NOMO-1 treated with dmso at 0.1 percent for 144 hours (cell line): ENCODE measurements around the gene DLG5.
"Not testable (repeated sequence)": the region's sequence is repeated elsewhere in the genome, so short reads cannot be mapped to it uniquely, and the experiment has no call there.

Experiments
- DNase-seq: peaks from one replicate; lab custom pipeline; 2025; ENCODE audit not compliant: unreplicated experiment; lab: John Stamatoyannopoulos, UW

Gene DLG5

GRCh38 chr10:77798940-77799339 is 127.6 kb downstream of the DLG5 start:
- no peak for DNase-seq

- no peak for DNase-seq
Measured at GRCh38 chr10:77796311-77796915, 130.1 kb downstream of the DLG5 start.

GRCh38 chr10:77795426-77796055 is 131.0 kb downstream of the DLG5 start:
- DNase-seq, result no peak

GRCh38 chr10:77794256-77795142 is 132.1 kb downstream of the DLG5 start:
- DNase-seq, result no peak

DNA sequence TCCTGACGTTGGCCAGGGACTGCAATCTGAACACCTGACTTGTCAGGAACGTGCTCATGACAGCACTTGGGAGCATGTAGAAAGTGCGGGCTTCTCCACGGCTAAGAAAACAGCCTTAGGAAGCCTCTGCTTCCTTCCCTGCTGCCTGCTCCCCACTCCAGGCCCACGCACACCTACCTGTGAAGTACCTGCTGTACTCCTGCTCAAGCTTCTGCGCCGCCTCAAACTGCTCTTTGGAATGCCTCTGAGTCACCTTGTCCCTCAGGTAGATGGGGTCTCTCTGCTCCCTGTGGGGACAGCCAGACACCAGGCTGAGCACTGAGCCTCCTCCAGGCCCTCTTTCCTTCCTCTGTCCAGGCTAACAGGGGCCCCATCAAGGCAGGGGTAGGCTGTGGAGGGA is 132.7 kb downstream of the DLG5 start:
- DNase-seq, result no peak

GRCh38 chr10:77792155-77792554 is 134.4 kb downstream of the DLG5 start:
- DNase-seq, result no peak

GRCh38 chr10:77791506-77791905 is 135.0 kb downstream of the DLG5 start:
- DNase-seq, result no peak

DNA sequence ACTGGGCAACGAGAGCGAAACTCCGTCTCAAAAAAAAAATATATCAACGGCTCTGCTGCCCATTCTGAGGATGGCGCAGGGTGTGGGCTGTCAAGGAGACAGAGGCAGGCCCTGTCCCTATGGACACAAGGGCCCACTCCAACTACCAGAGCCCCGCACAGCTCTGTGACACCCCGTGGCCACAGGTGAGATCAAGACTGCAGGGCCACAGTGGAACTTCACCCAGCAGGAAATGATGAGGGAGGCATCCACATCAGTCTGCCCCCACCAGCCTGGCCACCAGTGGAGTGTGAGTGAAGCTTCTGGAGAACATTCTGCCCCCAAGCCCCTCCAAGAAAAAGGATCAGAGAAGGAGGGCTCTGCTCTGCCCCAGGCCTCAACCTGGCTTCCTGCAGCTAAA is 136.7 kb downstream of the DLG5 start:
- no peak for DNase-seq

DNA sequence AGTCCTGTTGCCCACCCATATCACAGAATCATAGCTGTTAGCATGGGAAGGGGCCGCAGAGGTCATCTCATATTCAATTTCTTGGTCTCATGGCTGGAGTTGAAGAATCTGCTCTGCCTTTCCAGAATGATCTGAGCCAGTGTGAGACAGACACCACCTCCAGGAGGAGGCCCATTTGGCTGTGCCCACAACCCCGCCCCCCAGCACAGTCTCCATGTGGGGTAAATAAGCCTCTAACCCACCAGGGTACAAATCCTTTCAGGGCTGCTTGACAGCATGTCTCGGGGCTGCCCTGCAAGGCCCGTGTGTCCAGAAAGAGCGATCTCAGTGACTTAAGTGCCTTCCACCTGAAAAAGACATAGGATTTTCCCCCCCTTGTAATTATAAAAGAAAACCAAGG is 137.5 kb downstream of the DLG5 start:
- no peak for DNase-seq

DNA sequence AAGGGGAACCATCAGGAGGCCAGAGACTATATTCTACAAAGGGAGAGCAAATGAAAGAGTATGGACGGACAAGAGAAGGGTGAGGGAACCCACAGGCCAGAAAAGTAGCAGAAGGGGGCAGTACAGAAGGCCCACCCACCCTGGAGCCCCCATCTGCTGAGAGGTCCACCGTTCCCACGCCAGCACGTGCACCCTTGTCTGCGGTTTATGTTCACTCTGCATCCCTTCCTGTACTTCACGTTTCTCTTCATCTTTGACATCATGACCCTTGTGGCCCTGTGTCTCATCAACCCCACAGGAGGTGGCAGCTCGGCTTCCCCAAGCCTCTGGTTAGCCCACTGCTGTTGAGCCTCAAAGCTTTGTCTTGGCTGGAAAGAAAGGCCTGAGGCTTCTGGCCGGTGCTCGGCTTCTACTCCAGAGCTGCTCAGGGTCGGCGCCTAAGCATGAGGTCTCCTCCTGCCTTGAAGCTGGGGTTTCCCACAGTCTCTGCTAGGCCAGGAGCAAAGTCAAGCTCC is 138.0 kb downstream of the DLG5 start:
- DNase-seq, result no peak

GRCh38 chr10:77787440-77787839 is 139.1 kb downstream of the DLG5 start:
- DNase-seq, result no peak

DNA sequence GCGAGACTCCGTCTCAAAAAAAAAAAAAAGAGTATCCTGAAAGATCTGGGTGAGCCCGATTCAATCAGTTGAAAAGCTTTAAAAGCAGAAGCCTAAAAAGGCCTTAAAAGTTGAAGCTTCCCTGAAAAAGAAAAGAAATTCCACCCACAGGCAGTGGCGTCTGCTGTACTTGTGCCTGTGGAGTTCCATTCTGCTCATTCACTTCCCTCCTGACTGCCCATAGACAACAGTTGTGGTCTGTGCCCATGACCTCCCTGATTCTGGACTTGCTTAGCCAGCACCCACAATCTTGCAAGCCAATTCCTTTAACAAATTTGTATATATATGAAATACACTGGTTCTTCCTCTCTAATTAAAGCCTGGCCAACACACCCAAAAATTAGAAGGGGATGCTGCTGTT is 141.7 kb downstream of the DLG5 start:
- no peak for DNase-seq

- DNase-seq, result no peak
Measured at GRCh38 chr10:77782328-77783061, 144.1 kb downstream of the DLG5 start.

DNA sequence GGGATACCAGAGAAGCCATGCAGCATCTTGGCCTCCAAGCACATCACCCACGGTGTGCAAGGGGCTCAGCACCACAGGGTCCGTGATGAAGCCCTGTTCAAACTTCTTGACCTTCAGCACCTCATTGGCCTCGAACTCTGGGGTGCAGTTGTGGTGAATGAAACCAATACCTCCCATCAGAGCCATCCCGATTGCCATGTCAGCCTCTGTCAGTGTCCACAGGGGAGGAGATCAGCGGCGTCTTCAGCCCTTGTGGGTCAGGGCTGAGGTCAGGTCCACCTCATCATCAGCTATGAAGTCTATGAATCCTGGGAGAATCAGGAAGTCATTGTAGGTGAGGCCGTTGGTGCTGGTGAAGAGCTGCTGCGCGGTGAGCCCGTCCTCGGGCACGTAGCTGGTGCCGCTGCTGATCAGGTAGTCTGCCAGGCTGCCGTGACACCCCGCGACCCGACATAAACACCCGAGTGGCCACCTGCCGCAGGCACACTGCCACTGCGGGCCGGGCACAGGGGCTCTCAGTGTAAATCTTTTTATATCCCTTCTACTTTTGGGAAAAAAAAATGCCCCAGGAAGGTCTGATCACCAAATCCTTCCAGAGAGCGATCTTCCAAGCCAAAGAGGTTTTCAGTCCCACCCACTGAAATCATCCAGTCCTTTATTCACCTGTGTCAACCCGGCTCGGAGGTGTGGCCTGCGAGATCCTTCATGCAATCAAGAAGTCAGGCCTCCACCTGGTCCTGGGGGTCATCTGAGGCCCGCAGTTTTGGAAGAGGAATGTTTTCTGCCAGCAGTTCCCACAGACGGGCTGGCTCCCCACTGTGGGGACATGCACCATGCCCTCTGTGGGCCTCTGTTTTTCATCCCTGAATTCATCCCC is 144.9 kb downstream of the DLG5 start:
- DNase-seq, result no peak

DNA sequence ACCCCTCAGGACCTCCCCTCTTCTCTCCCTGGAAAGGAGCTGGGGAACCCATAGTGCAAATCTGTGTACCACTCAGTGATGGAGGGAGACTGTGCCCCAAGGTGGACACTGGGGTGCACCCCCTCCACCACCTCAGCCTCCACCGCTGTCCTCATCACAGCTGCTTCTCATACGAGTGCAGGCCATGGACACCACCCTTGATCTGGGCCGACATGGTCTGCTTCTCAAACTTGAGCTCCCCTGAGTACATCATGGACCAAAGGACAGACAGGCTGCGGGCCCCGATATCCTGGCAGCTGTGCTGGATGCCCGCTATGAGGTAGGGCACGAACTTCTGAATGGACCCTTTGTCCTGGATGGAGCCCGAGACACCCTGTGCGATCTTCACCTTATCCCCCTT is 146.4 kb downstream of the DLG5 start:
- no peak for DNase-seq

DNA sequence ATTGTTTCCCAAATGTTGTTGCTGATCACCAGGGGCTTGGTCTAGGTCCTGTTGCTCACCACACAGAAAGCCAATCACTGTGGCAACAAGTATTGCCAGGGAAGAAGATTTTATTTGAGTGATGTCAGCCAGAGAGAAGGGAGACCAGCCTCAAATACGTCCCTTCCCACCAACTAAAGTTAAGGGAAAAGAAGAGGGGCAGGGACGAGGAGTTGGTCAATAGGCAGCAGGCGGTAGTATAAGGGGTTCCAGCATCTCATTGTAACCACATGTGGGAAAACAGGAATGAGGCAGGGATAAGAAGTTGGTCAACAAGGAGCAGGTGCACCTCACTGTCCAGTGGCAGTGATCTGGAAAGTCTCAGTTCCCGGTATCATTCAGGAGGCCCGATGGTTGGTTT is 150.1 kb downstream of the DLG5 start:
- DNase-seq, result no peak

- no peak for DNase-seq
Measured at GRCh38 chr10:77774940-77775391, 151.6 kb downstream of the DLG5 start.

DNA sequence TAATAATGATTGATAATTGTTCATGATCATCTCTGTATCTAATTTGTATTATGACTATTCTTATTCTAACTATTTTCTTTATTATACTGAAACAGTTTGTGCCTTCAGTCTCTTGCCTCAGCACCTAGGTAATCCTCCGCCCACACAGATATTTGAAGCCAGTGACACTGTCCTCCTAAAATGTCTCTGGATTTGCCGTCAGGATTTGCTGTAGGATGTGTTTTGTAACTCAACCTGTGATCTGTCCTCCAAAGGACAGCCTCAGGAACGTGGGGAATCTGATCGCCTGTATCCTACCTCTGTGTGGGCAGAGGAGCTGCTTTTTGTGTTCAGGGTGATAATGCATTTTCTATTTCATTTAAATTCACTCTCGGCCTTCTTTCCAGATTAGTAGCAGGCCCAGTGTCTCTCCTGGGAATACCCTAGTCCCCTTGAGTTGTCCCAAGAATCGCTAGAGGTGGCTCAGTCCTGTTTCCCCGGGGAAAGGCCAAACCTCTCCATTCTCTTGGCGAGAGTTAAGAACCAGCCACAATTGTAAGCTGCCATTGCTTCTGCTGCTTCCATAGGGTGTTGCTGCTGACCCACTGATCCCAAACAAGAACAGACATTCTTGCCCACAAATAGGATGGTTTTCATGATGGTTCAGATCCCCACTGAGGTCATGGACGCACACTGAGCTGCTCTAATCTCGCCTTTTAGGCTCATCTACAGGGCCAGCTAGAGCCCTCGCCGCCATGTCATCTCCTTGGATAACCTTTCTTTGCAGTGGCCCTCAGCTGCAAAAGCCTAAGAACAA is 152.7 kb downstream of the DLG5 start:
- DNase-seq, result no peak

GRCh38 chr10:77772852-77773600 is 153.5 kb downstream of the DLG5 start:
- not testable (repeated sequence) for DNase-seq
